A673 (cell line): ENCODE measurements around the gene MINDY4.

ENCODE experiments used
- EZH2 ChIP-seq: fragments of 200-600 bp; sonication (generic); IDR thresholded peaks from 2 replicates; pipeline ENCODE4 v1.6.1; 2017; ENCODE audit warnings: borderline replicate concordance, low read depth, mild to moderate bottlenecking, mixed read lengths, antibody characterized with exemption, low read length; ENCODE audit not compliant: poor library complexity, severe bottlenecking
- TF ChIP-seq, protein P1 (sequence below): fragments of 300-800, 200-600 bp; sonication (generic); conservative IDR thresholded peaks from 2 replicates; pipeline ENCODE4 v1.5.1; 2017; ENCODE audit warnings: low read depth, mild to moderate bottlenecking, antibody characterized with exemption, low read length, moderate library complexity, mixed read lengths

- TF ChIP-seq, protein P1, sequence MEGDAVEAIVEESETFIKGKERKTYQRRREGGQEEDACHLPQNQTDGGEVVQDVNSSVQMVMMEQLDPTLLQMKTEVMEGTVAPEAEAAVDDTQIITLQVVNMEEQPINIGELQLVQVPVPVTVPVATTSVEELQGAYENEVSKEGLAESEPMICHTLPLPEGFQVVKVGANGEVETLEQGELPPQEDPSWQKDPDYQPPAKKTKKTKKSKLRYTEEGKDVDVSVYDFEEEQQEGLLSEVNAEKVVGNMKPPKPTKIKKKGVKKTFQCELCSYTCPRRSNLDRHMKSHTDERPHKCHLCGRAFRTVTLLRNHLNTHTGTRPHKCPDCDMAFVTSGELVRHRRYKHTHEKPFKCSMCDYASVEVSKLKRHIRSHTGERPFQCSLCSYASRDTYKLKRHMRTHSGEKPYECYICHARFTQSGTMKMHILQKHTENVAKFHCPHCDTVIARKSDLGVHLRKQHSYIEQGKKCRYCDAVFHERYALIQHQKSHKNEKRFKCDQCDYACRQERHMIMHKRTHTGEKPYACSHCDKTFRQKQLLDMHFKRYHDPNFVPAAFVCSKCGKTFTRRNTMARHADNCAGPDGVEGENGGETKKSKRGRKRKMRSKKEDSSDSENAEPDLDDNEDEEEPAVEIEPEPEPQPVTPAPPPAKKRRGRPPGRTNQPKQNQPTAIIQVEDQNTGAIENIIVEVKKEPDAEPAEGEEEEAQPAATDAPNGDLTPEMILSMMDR = no peak
- TF ChIP-seq EZH2 = no peak
Observed at GRCh38 chr7:30874656-30875302, 103.6 kb downstream of the MINDY4 start.
